Neural cell (in vitro differentiated cells): ENCODE results near the gene DPAGT1.

Source experiments
- CTCF ChIP-seq: fragments of 450-650 bp; IDR thresholded peaks from 2 replicates; pipeline ENCODE4 v1.5.1; 2014; ENCODE audit warnings: antibody characterized with exemption, mild to moderate bottlenecking, moderate library complexity; ENCODE audit not compliant: poor library complexity, severe bottlenecking
- EP300 ChIP-seq: fragments of 450-650 bp; conservative IDR thresholded peaks from 2 replicates; pipeline ENCODE4 v1.6.1; 2014; ENCODE audit warnings: antibody characterized with exemption, mild to moderate bottlenecking, moderate library complexity; ENCODE audit not compliant: poor library complexity, severe bottlenecking
- POLR2AphosphoS5 ChIP-seq: IDR thresholded peaks from 2 replicates; pipeline ENCODE4 v1.6.1; 2012
- RAD21 ChIP-seq: fragments of 450-650 bp; conservative IDR thresholded peaks from 2 replicates; pipeline ENCODE4 v1.6.1; 2014; ENCODE audit warnings: antibody characterized with exemption, mild to moderate bottlenecking, moderate library complexity
- REST ChIP-seq: IDR thresholded peaks from 2 replicates; pipeline ENCODE4 v1.6.1; 2012; ENCODE audit warnings: borderline replicate concordance

GRCh38 chr11:119093942-119094815 lies 7.5 kb downstream of the DPAGT1 start:
- no peak for TF ChIP-seq POLR2AphosphoS5
- no peak for TF ChIP-seq CTCF
- no peak for TF ChIP-seq EP300
- TF ChIP-seq RAD21: no peak
- TF ChIP-seq REST: no peak
